Gastrocnemius medialis (tissue), 4 donors: ENCODE results near the gene LIX1.

ENCODE experiments used
- CTCF ChIP-seq, 5 experiments: fragments of 450-650 bp in 3 of 5; fragments of 200-600 bp in 2 of 5; sonication (generic) in 2 of 5; IDR thresholded peaks in 4 of 5; conservative IDR thresholded peaks in 1 of 5; 1 replicate in 4 of 5; 2 replicates in 1 of 5; pipeline ENCODE4 v1.5.1; 2016 to 2019; ENCODE audit warnings: antibody characterized with exemption in 5 of 5, mild to moderate bottlenecking in 3 of 5, moderate library complexity in 3 of 5
- POLR2A ChIP-seq, 2 donors: fragments of 450-650 bp; IDR thresholded peaks; one replicate each; pipeline ENCODE4 v1.6.1; 2017; ENCODE audit warnings: antibody characterized with exemption in 2 of 2, mild to moderate bottlenecking in 2 of 2, moderate library complexity in 2 of 2

DNA sequence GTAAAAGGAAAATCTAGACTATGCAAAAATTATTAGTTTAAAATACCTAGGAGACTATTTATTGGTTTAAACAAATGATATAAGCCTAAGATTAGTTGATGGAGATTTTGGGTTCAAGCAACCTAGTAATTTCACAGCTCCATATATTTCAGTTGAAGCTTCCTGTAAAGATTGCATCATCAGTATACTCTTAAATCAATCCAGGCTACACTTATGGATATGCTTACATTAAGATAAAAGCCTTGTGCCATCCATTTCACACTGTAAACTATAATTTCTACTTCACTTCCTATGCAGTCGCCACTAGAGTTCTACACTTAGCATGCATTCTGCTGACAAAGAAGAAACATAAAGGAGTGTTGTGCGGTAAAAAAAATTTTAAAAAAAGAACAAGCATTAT, 7.3 kb upstream of the LIX1 start:
- TF ChIP-seq CTCF (IDR thresholded peaks at IDR 0.05 in 4 of 5, conservative IDR thresholded peaks at IDR 0.05 in 1 of 5) = no peak
- no peak for TF ChIP-seq POLR2A (IDR thresholded peaks at IDR 0.05)
